Measurements from ENCODE around the gene FABP7. TPM values are rescaled to one million over a fixed set of nuclear protein-coding genes. Genes with fewer than 3 reads are reported as not detected.

Gene FABP7
- total RNA-seq, 1 experiment from 2014 or later: not detected

DNA sequence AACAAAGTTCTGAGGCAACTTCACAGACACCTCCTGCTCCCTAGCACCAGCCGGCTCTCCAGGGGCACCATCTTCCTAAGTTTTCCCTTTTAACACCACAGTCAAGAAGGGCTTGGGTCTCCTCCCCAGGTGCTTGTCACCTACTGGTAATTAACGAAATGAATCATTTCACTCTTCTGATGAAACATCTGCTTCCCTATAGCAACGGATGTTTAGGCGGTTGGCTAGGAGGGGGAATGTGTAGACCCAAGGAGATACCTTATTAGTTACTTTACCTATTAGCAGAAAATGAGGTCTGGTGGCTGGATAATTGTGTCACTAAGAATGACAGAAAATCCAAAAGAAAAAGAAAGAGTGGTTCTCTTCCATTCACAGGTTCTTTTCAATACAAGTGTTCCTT is 46.3 kb upstream of the FABP7 start:
- H2AFZ ChIP-seq (ENCODE audit: low read depth, low read length, poor library complexity, severe bottlenecking): no peak overlapping the region
- POLR2A ChIA-PET: no interaction called here
- RAD21 ChIA-PET (ENCODE audit: low non-redundant PET in 1 of 2, low total read pairs in 2 of 2, uncharacterized antibody in 2 of 2, unreplicated experiment in 2 of 2): no interaction called here
- H3K79me2 ChIP-seq (ENCODE audit: insufficient read depth, low read length): no peaks in the 10 kb centered on the region
- H3K4me3 ChIP-seq (replicated peaks in 1 of 2; ENCODE audit: low read depth in 1 of 2, low read length in 2 of 2): no peak overlapping the region
- DNase-seq (ENCODE audit: low read depth, low spot score) (no peak), ATAC-seq (no peak)
- no peaks in the 10 kb centered on the region for H3K9me3 ChIP-seq (ENCODE audit: control insufficient read depth in 1 of 2, insufficient read depth in 1 of 2, low read depth in 1 of 2, low read length in 2 of 2)
- H3K27ac ChIP-seq (ENCODE audit: low read depth, low read length): no peak overlapping the region
- CTCF ChIA-PET: interaction anchor here (1.5 to 6.0 kb wide), 2 partner anchors 106 to 136 kb away, joined by 3 to 95 read pairs; no protein-coding TSS in a partner anchor
- no peaks in the 10 kb centered on the region for H3K36me3 ChIP-seq (ENCODE audit: control insufficient read depth in 1 of 2, insufficient read depth in 2 of 2, low read length in 2 of 2)
- H4K20me1 ChIP-seq (ENCODE audit: insufficient read depth): no peaks in the 10 kb centered on the region
- no peak overlapping the region for H3K4me2 ChIP-seq (ENCODE audit: low read length)
- no peaks in the 10 kb centered on the region for H3K9me2 ChIP-seq (ENCODE audit: insufficient read depth)
- no peaks in the 10 kb centered on the region for H3K27me3 ChIP-seq (ENCODE audit: insufficient read depth, low read length)
- intact Hi-C loops (cut with micrococcal nuclease): loop anchor here (5.0 kb wide), 1 partner anchor 584 kb away; no protein-coding TSS in a partner anchor
- no peak overlapping the region for H3K9ac ChIP-seq (ENCODE audit: low read length)
- TF ChIP-seq RAD21 (IDR thresholded peaks at IDR 0.05; ENCODE audit: low read depth) (no peak), CBX3 (IDR thresholded peaks at IDR 0.05; ENCODE audit: low read depth) (no peak), FOSL1 (IDR thresholded peaks at IDR 0.05; ENCODE audit: low read depth) (no peak), ELF1 (IDR thresholded peaks at IDR 0.05; ENCODE audit: borderline replicate concordance, low read depth) (no peak), CEBPB (IDR thresholded peaks at IDR 0.05; ENCODE audit: low read depth) (no peak), SP1 (IDR thresholded peaks at IDR 0.05; ENCODE audit: low read depth) (no peak), EZH2 (IDR thresholded peaks at IDR 0.05) (no peak), EZH2phosphoT487 (IDR thresholded peaks at IDR 0.05; ENCODE audit: borderline replicate concordance) (no peak), EGR1 (IDR thresholded peaks at IDR 0.05; ENCODE audit: low read depth) (no peak)
- TF ChIP-seq, protein P1, sequence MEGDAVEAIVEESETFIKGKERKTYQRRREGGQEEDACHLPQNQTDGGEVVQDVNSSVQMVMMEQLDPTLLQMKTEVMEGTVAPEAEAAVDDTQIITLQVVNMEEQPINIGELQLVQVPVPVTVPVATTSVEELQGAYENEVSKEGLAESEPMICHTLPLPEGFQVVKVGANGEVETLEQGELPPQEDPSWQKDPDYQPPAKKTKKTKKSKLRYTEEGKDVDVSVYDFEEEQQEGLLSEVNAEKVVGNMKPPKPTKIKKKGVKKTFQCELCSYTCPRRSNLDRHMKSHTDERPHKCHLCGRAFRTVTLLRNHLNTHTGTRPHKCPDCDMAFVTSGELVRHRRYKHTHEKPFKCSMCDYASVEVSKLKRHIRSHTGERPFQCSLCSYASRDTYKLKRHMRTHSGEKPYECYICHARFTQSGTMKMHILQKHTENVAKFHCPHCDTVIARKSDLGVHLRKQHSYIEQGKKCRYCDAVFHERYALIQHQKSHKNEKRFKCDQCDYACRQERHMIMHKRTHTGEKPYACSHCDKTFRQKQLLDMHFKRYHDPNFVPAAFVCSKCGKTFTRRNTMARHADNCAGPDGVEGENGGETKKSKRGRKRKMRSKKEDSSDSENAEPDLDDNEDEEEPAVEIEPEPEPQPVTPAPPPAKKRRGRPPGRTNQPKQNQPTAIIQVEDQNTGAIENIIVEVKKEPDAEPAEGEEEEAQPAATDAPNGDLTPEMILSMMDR (IDR thresholded peaks at IDR 0.05 in 2 of 3, conservative IDR thresholded peaks at IDR 0.05 in 1 of 3; ENCODE audit: borderline replicate concordance in 1 of 3, insufficient read depth in 1 of 3, low read depth in 2 of 3, low read length in 2 of 3): no peak
- H3K4me1 ChIP-seq (ENCODE audit: control insufficient read depth in 1 of 2, insufficient read depth in 2 of 2, low read length in 2 of 2): no peaks in the 10 kb centered on the region
- BruUV-seq (replicated peaks): no TSS peak
